HG03135 (cell line): ENCODE data around the gene TMEM132C.
"Not testable (repeated sequence)": the region's sequence is repeated elsewhere in the genome, so short reads cannot be mapped to it uniquely, and the experiment has no call there.

ENCODE experiments used
- ATAC-seq: cut with Tn5 transposase; IDR thresholded peaks from one replicate; pipeline ENCODE4 v1.9.1; 2021; ENCODE audit warnings: mild to moderate bottlenecking, moderate library complexity; ENCODE audit not compliant: unreplicated experiment

Gene TMEM132C

DNA sequence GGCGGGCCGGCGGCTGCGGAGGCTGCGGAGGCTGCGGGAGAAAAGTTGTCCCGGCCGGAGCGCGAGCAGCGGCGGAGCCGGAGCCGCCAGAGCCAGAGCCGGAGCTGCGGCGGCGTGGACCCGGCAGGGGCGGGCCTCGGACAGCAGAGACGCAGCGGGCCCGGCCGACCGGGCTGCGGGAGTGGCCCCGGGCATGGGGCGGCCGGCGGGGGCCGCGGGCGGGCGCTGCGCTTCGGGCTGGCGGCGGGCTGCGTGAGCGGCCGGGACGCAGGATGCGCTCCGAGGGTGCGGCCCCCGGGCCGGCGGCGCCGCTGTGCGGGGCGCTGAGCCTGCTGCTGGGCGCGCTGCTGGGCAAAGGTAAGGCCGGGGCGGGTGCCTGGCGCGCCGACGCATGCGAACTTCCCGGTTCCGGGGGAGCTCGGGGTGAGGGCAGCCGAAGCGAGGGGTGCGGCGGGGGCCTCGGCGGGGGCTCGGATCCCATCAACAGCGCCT, at the start of gene TMEM132C:
TMEM132C (plus strand) TSS at position 40 of the 492 bp plus-strand sequence; CDS start at position 273, 233 bp downstream.
- no peak for ATAC-seq

DNA sequence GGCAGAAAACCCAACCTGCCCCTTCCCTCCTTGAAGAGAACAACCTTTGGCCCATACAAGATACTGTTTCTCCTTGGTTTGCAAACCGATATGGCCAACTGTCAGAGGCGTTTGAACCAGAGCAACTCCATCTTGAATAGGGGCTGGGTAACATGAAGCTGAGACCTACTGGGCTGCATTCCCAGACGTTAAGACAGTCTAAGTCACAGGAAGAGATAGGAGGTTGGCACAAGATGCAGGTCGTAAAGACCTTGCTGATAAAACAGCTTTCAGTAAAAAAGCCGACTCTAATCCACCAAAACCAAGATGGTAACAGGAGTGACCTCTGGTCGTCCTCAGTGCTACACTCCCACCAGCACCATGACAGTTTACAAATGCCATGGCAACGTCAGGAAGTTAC, 42.7 kb upstream of the TMEM132C start:
- ATAC-seq, result no peak

DNA sequence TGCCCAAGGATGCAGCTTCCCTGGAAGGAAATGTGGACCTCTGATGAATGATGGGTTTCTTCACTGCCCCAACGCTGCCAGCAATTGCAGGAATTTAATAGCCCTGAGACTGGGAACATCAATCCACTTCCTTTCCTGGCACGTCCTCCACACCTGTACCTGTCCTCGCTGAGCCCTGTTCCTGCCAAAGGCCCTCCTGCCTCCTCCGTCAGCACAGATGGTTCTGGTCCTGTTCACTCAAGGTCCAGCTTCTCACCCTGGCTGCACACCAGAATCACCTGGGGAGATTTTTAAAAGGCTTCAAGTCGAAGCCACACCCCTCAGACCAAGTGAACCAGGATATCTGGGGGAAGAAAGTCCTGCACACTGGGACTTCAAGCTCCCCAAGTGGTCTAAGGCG, 38.4 kb upstream of the TMEM132C start:
- ATAC-seq, result no peak

DNA sequence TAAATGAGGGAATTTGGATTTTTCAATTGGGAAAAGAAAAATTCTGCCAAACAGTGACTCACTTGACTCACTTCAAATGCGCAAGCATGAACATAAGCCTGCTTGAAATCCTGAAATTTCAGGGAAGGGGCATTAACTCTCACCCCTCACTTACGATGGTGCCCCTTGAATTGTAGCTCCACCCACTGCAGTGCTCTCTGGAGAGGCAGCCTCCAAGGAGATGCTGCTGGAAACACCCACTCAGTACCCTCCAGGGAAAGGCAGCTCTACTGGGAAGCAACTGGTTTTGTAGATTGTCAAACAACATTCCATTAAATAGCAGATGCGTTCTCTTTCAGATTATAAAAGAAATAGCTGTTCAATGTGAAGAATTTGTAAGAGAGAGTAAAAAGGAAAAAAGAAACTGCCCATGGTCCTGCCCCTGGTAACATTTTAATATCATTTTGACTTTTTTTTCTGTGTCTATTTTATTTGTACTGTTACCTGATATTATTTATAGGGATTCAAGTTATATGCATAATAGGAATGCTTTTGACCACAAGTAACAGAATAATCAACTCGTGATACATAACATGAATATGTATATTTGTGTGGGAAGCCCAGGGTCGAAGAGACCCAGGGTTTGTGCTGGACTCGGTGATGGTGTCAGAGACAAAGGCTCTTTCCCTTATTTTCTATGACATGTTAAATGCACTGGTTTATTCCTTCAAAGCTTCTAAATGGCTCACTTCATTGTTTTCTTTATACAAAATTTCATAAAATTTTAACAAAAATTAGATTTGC, 31.1 kb upstream of the TMEM132C start:
- no peak for ATAC-seq

DNA sequence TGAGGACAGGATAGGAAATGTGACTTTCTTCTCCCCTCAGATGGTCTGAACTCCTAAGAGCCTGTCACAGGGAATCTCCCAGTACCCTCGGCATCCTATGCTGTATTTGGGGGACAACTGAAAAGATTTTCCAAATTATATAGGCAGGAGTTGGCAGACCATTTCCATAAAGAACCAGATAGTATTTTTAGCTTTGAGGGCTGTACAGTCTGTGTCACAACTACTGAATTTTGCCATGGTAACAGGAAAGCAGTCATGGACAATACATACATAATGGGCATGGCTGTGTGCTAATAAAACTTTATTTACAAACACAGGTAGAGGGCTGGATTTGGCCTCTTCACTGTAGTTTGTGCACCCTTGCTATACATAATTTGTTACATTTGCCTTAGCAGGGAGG, 30.4 kb upstream of the TMEM132C start:
- no peak for ATAC-seq

DNA sequence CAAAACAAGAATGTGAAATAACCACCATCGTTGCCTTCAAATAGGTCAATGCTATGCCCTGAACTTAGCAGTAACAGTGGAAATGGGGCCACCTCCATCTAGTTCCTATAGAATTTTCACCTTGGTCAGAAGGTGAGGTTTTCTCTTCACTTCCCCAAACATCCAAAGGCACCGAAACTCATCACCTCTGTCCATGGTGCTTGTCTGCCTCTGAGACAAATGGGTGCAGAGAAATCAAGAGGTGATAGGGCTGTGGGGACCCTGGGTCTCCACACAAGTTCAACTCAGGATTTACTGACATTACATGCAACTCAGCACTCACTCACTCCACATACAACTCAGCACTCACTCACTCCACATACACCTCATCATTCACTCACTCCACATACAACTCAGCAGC, 26.2 kb upstream of the TMEM132C start:
- no peak for ATAC-seq

DNA sequence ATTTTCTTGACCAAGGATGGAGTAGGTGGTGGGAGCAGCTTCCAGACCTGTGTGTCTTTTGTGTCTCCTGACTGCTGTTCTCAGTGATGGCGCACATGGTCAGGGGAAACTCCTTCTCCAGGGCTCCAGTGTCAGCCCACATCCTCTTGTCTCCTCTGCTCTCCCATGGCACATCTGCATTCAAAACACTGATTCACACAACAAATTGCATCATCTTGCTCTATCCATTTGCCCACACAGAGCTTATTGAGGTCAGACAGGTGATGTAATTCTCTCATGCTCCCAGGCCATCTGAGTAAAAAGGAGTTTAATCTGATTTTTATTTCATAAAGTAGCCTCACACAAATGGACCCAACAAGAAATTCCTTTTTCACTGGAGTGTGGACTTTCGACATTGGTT, 21.8 kb upstream of the TMEM132C start:
- ATAC-seq, result no peak

DNA sequence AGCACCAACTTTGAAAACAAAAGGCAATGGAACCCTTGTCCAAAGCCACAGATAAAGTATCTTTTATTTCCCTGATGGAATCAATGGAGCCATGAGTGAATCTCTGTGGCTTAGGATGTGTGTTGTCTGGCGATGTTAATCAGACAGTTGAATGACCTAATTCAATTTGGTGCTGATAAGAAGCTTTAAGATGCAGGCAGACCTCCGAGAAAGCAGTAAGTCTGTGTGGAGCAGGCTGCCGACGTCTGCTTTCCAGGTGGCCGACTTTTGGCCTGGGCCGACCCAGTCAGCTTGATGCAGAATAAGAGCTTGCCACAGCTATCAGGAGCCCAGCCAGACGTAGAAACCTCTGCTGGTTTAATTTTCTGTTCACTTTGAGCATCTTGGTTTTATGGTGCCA, 21.1 kb upstream of the TMEM132C start:
- no peak for ATAC-seq

DNA sequence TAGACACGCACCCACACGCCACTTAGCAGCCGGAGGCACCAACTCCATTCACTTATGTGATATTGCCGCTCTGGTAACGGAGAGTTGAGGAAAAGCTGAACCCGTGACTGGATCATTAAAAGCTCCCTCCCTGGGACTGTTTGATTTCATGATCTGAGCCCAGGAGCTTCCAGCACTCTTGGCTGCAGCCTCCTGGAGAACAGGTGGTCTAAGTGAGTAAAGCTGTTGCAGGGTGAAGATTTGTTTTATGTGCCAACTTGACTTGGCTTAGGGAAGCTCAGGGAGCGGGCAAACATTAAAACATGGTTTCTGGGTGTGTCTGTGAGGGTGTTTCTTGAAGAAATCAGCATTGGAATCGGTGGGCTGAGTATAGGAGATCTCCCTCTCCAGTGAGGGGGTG, 16.9 kb upstream of the TMEM132C start:
- ATAC-seq, result no peak

DNA sequence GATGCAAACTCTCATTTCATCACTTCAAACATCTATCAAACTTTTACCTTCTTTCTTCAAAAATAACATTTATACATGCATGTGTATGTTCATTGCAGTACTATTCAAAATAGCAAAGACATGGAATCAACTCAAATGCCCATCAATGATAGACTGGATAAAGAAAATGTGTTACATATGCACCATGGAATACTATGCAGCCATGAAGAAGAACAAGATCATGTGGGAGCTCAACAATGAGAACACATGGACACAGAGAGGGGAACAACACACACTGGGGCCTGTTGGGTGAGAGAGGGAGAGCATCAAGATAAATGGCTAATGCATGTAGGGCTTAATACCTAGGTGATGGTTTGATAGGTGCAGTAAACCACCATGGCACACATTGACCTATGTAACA, 13.1 kb upstream of the TMEM132C start:
- ATAC-seq, result not testable (repeated sequence)

DNA sequence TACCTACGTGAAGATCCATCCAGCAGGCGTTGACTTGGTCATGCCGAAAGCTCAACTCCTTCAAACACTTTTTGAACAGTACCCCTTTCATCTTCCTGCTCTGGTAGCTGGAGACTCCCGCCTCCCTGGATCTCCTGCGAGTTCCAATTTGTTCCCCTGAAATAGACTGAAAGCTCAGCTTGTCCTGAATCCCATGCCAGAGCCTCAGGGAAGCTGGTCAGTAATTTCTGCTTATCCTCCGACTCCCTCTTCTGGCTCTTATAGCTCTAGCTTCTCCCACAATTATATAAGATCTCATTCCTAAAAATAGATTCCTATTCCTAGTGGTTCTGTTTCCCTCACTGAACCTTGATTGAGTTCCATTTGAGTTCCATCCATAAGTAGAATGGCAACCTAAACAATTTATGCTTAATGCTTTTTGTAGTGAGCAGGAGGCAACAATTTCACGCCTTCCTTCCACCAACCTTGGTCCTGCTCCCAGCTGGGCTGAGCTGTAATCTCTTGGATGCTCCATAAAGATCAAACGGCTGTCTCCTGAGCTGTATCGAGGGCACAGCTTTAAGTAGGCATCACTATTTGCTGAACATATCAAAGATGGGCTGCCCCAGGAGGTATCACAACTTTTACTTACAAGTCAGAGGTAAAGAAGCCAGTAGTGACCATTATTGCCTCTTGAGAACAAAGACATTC, 8.0 kb upstream of the TMEM132C start:
- no peak for ATAC-seq

DNA sequence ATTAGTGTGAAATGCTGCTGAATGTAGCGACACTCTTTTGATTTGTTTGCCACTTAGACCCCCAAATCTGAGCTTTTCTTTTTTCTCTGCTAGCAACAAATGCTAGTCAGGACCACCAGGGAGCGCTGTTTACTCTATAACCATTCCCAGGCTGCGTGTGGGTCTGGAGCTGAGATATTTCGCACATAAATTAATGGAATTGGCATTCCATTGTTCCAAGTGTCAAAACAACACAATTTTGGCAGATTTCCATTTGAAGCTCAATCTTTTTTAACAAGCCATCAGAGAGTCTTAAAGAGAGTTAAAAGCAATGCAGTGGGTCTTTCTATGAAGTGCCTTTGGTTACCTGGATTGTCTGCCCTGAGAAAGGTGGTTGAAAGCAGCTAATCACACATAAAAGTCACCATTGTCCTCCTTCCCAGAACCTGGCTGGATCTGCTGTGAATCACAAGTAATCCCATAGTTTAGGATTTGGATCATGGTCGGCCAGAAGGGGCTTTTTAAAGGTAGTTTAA, 7.4 kb upstream of the TMEM132C start:
- no peak for ATAC-seq

DNA sequence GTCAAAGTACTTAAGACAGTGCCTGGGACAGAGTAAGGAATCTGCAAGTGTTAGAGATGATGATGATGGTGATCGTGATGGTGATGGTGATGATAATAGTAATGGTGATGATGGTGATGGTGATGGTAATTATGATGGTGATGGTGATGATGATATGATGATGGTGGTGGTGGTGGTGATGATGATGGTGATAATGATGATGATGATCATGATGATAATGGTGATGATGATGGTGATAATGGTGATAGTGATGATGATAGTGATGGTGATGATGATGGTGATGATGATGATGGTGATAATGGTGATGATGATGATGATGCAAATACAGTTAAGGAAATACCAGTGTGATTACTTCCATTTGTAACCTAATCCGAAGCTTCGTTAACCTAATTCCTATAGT, 5.2 kb upstream of the TMEM132C start:
- no peak for ATAC-seq

DNA sequence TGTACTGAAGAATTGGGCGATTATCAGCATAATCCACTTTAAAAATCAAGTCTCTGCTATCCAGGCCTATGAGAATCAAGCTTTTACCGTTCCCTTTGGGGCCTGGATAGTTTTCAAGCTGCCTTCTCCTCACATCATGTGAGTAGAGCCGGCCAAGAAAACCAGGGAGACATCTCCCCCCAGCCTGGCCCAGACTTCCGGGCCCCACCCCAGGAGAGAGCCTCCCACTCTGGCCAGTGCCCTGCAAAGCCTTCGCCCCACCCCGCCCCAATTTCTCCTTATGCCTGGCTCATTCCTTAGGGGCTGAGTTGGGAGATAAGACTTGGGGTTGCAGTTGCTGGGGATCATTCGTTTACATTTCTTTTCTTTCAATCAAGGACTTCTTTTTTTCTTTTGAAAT, 1.4 kb upstream of the TMEM132C start:
- ATAC-seq, result no peak

DNA sequence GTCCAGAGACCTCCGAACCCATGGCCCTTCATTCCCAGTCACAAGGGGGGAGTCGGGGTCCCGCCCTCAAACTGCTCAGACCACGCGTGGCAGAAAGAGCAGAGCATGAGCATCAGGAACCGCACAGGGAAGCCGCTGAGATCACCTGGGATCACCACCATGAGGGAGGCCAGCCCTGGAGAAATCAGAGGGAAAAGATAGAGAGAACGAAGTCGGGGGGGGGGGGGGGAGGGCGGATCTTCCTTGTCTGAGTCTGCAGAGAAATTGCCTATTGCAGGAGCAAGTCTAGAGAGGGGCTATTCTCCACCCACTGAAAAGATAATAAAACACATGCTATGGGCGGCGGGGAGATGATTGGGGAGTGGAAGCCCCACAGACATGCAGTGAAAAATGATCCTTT, 884 bp upstream of the TMEM132C start:
- no peak for ATAC-seq

DNA sequence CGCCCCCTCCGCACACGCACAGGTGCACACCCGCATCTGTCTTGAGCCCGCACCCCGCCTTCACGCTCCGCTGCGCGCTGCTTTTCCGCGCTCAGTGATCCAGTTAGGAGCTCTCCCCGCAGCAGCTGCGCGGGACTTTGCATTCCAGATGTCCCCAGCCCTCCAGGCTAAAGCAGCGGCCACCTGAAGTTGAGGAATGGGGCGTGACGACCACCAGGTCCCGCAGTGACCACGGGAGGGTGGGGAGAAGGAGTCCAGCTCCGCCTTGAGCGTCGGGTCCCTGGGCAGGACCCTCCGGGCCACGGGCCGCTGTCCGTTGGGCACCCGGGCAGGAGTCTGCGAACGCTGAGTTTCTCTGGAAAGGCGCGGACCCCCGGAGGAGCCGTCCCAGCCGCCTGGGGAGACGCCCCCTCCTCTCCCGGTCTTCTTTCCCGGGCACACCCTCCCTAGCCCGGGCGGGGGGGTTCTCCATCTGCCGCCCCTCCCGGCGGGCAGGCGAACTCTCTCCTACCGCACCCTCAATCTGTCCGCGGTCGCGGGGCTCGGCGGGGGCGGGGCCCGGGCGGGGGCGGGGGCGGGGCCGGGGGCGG, 334 bp upstream of the TMEM132C start:
- no peak for ATAC-seq

DNA sequence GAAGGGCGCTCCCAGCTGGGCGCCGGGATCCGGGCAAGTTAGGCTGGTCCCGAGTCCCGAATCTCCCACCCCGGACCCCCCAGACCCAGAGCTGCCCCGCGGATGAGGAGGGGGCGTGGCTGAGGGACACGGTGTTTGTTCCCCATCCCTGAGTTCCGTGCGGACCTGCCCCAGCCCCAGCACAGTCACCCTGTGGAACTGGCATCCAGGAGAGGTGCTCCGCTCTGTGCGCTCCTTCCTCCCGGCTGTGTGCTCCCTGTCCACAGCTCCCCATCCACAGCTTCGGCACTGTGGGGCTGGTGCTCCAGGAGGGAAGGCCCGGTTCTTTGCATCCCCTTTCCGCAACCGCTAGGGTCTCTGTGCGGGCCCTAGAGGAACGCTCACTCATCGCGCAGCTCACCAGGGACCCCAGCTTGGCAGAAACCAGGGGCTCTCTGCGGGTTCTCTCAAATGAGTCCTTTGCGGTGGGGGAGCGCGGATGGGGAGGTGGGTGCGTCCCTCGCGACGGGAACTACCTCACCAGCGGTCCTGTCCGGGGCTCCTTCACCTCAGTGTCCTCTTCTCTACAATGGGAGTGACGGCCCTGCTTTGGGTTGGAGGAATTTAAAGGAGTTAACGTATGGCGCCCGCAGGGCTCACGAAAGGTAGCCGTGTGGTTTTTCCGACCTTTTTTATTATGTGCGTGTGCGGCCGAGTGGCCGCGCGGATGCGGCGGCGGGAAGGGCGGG, 845 bp downstream of the TMEM132C start:
- no peak for ATAC-seq

DNA sequence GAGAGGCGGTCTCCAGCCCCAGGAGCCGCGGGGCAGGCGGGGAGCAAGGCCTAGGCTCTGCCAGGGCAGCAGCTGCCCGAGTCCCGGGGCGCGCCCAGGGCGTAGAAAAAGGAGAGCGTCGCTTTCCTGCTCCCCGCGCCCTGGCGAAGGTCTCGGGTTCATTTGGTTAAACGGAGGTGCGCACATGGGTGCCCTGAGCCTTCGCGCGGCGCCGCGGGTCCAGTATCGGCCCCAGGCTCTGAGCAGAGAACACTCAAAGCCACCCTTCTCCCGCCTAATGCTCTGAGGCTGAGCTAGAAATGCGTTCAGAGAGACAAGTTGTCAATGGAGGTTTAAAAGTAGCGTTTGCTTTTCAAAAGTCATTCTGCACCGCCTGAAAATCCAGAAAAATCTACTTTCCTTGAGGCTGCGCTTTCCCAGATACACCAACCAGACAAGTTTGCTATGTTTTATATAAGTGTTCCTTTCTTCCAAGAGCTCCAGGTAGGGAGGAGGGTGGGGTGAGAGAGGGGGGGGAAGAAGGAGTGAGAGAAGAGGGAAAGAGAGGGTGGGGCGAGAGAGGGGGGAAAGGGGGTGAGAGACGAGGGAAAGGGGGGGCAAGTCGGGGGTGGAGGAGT, 1.5 kb downstream of the TMEM132C start:
- no peak for ATAC-seq

DNA sequence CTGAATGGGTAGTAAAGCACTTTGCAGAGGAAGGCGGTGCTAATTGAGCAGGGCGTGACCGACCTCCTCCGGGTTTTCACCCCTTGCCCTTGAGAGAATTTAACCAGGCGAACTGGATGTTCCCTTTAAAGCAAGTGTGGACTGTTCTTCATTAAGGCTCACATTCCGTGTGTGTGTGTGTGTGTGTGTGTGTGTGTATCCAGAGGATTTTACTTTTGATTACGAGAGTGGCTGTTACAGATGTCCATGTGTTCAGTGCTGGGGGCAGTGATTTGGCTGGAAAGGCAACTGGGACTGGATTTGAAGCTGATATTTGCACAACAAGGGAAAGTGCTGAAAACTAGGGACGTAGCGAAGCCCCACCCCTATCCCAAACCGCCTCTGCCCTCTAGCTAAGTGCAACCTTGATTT, 2.2 kb downstream of the TMEM132C start:
- ATAC-seq, result no peak

DNA sequence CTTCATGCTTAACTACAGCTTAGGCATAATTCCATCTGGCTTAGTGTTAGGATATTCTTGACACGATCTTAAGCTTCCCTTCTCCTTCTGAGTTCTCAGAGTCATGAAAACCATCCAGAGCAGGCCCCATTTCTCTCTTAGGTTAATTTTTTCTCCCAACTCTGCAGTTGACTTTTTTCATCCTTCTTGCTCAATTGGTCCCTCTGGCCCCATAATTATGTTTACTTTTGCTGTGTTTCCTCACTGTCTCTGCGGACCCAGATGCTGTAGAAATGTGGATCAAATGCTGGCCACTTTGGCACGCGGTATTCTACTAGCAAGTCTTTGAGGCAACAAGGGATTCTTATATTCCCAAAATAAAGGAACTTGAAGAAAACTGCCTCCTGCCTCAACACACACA, 9.5 kb downstream of the TMEM132C start:
- ATAC-seq, result no peak

DNA sequence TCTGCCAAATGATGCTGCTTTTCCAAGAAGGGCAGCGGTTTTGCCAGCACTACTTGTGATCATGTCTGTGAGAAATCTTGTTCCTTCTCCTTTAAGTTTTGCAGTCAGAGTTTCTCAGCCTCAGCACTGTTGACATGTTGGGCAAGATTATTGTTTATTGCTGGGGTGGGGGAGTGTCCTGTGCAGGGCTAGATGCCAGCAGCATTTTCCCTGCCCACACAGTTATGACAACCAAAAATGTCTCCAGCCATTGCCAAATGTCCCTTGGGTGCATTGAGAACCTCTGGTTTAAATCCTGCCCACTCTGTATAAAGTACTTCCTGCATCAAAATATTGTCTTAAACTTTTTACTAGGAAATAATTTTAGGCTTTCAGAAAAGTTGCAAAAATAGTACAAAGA, 20.0 kb downstream of the TMEM132C start:
- ATAC-seq, result no peak
